PC-9 (cell line): Measurements from ENCODE around the gene ST6GALNAC6. TPM values are rescaled to one million over a fixed set of nuclear protein-coding genes. Genes with fewer than 3 reads are reported as not detected.

Experiments used
- Bru-seq: library from RNA; stranded (reverse); fragments of 400-500 nt; gene quantifications from one replicate; lab custom pipeline; 2021; lab: Mats Ljungman, UMichigan
- BruChase-seq, 2 experiments: library from RNA; stranded (reverse); fragments of 400-500 nt; gene quantifications; one replicate each; lab custom pipeline; 2021; lab: Mats Ljungman, UMichigan
- BruUV-seq: library from RNA; stranded (reverse); fragments of 400-500 nt; replicated peaks from 2 replicates; lab custom pipeline; 2021; lab: Mats Ljungman, UMichigan
- CTCF ChIA-PET: fragments of 300-600 bp; sonication (Branson Sonifier 250); formaldehyde crosslinking; loops from one replicate; lab custom pipeline; 2022; ENCODE audit warnings: antibody characterized with exemption; lab: Charles Lee
- POLR2A ChIA-PET: fragments of 300-600 bp; sonication (Branson Sonifier 250); formaldehyde crosslinking; loops from one replicate; lab custom pipeline; 2022; ENCODE audit warnings: antibody characterized with exemption; ENCODE audit not compliant: unreplicated experiment; lab: Charles Lee
- DNase-seq, 2 experiments: peaks; one replicate each; pipeline versions ENCODE4 v3.0.0 to v3.0.0-alpha.2; 2015 to 2022; ENCODE audit warnings: mixed read lengths in 1 of 2
- H2AFZ ChIP-seq: fragments of 200-600 bp; sonication (generic); 2 replicates; pipeline ENCODE4 v1.8.1; 2017; ENCODE audit warnings: antibody characterized with exemption
- H3F3A ChIP-seq: fragments of 200-600 bp; sonication (generic); 2 replicates; pipeline ENCODE4 v1.8.1; 2017; ENCODE audit warnings: antibody characterized with exemption, mild to moderate bottlenecking, low read depth; ENCODE audit not compliant: insufficient read depth
- H3K27ac ChIP-seq: fragments of 200-600 bp; sonication (generic); 2 replicates; pipeline ENCODE4 v1.6.1; 2016; ENCODE audit warnings: mixed run types
- H3K27me3 ChIP-seq: fragments of 200-600 bp; sonication (generic); 2 replicates; pipeline ENCODE4 v1.6.1; 2016; ENCODE audit warnings: low read depth, mixed run types; ENCODE audit not compliant: insufficient read depth
- H3K36me3 ChIP-seq: fragments of 200-600 bp; sonication (generic); 2 replicates; pipeline ENCODE4 v1.6.1; 2016; ENCODE audit warnings: low read depth, mixed run types
- H3K4me1 ChIP-seq: fragments of 200-600 bp; sonication (generic); replicated peaks from 2 replicates; pipeline ENCODE4 v1.6.1; 2016; ENCODE audit warnings: mixed run types; ENCODE audit not compliant: insufficient read depth
- H3K4me2 ChIP-seq: fragments of 200-600 bp; sonication (generic); 2 replicates; pipeline ENCODE4 v1.6.1; 2017; ENCODE audit warnings: mixed run types
- H3K4me3 ChIP-seq: fragments of 200-600 bp; sonication (generic); 2 replicates; pipeline ENCODE4 v1.6.1; 2016; ENCODE audit warnings: mixed run types
- H3K79me2 ChIP-seq: fragments of 200-600 bp; sonication (generic); 2 replicates; pipeline ENCODE4 v1.6.1; 2017; ENCODE audit warnings: low read depth, mixed run types
- H3K9me2 ChIP-seq: fragments of 200-600 bp; sonication (generic); 2 replicates; pipeline ENCODE4 v1.8.1; 2017; ENCODE audit warnings: mild to moderate bottlenecking; ENCODE audit not compliant: insufficient read depth
- H3K9me3 ChIP-seq: fragments of 200-600 bp; sonication (generic); 2 replicates; pipeline ENCODE4 v1.8.1; 2016; ENCODE audit warnings: low read depth; ENCODE audit not compliant: insufficient read depth
- H4K20me1 ChIP-seq: fragments of 200-600 bp; sonication (generic); 2 replicates; pipeline ENCODE4 v1.8.1; 2017; ENCODE audit not compliant: insufficient read depth
- CTCF ChIP-seq: fragments of 200-600 bp; sonication (generic); conservative IDR thresholded peaks from 2 replicates; pipeline ENCODE4 v1.6.1; 2017; ENCODE audit warnings: mixed run types, antibody characterized with exemption, mild to moderate bottlenecking, moderate library complexity
- EZH2 ChIP-seq: fragments of 200-600 bp; sonication (generic); IDR thresholded peaks from 2 replicates; pipeline ENCODE4 v1.8.0; 2017; ENCODE audit warnings: antibody characterized with exemption, low read depth
- intact Hi-C: fragments of 100-400 bp; cut with micrococcal nuclease; formaldehyde crosslinking; loops from one replicate; pipeline ENCODE4 v1.10.0; 2022; ENCODE audit not compliant: unreplicated experiment
- long read RNA-seq: library from polyadenylated mRNA; stranded (forward); transcript quantifications from one replicate; pipeline ENCODE4 v2.0.0, GENCODE V29; 2022
- total RNA-seq: library from RNA; stranded (reverse); gene quantifications from 2 replicates; pipeline ENCODE4 v1.2.3, GENCODE V29; 2021

The ST6GALNAC6 gene
- 23.3 and 27.6 TPM in 2 replicates for total RNA-seq
- percentile 40 among the genes with signal in this experiment for Bru-seq, nascent RNA
- percentile 39 among the genes with signal in this experiment for BruChase-seq, experiment 1, labeled RNA remaining after a 2-hour chase
- percentile 50 among the genes with signal in this experiment for BruChase-seq, experiment 2, labeled RNA remaining after a 6-hour chase
- long read RNA-seq, transcript ST6GALNAC6-205 (7 exons, 2,460 nt), result major isoform, 13 of 25 reads
- long read RNA-seq, partial matches to known transcripts, result 1 of 25 reads
- long read RNA-seq, other reads (novel, unspliced or antisense), result 3 of 25 reads

- H2AFZ ChIP-seq, result peak within 1 kb of the TSS; percentile 81
- peak in 1 of 2 experiments; percentile 79 for DNase-seq
Measured at GRCh38 chr9:127899128-127899943, at the start of gene ST6GALNAC6. Gene ST6GALNAC6, minus strand, starts transcription at chr9:127899603. Its CDS starts 1,622 bp downstream, at chr9:127897981.

GRCh38 chr9:127947841-127948710, 48.7 kb upstream of the ST6GALNAC6 start:
- DNase-seq, result no peak
- no peaks in the 10 kb centered on the region for H3K9me2 ChIP-seq
- no peaks in the 10 kb centered on the region for H3K27me3 ChIP-seq
- no peak overlapping the region for H3K4me3 ChIP-seq
- H2AFZ ChIP-seq, result no peak overlapping the region
- BruUV-seq, result no TSS peak
- peaks cover 35% of the 10 kb centered on the region for H3K79me2 ChIP-seq
- H3K9me3 ChIP-seq, result no peaks in the 10 kb centered on the region
- POLR2A ChIA-PET, result no interaction called here
- H3K4me1 ChIP-seq, result no peaks in the 10 kb centered on the region
- no peak overlapping the region for H3K27ac ChIP-seq
- intact Hi-C loops, result no loop called here
- no peak overlapping the region for H3K4me2 ChIP-seq
- H3F3A ChIP-seq, result peaks cover 37% of the 10 kb centered on the region; the same call in 1 of the 2 replicates
- CTCF ChIA-PET, result interaction anchor here (0.6 kb wide), 1 partner anchor 9 kb away, joined by 8 read pairs; no protein-coding TSS in a partner anchor
- H3K36me3 ChIP-seq, result peaks cover 24% of the 10 kb centered on the region; the same call in 1 of the 2 replicates
- no peak for TF ChIP-seq EZH2
- TF ChIP-seq CTCF, result no peak
- H4K20me1 ChIP-seq, result peaks cover 47% of the 10 kb centered on the region

More at GRCh38 chr9:127899128-127899943, at the start of gene ST6GALNAC6:
- peaks cover 29% of the 10 kb centered on the region for H3F3A ChIP-seq
- no TSS peak for BruUV-seq
- peaks cover 4% of the 10 kb centered on the region; the same call in 1 of the 2 replicates for H3K79me2 ChIP-seq
- no peak within 1 kb of the TSS for H3K27ac ChIP-seq
- no peaks in the 10 kb centered on the region for H3K27me3 ChIP-seq
- ChIA-PET POLR2A (no interaction called here), CTCF (no interaction called here)
- no peaks in the 10 kb centered on the region for H3K9me3 ChIP-seq
- intact Hi-C loops, result no loop called here
- no peaks in the 10 kb centered on the region for H4K20me1 ChIP-seq
- H3K4me2 ChIP-seq, result peak within 1 kb of the TSS; percentile 84
- H3K4me1 ChIP-seq, result peaks cover 27% of the 10 kb centered on the region; the same call in 1 of the 2 replicates
- peak within 1 kb of the TSS; percentile 91 for H3K4me3 ChIP-seq
- no peaks in the 10 kb centered on the region for H3K9me2 ChIP-seq
- TF ChIP-seq CTCF (no peak), EZH2 (no peak)
- H3K36me3 ChIP-seq, result peaks cover 6% of the 10 kb centered on the region; the same call in 1 of the 2 replicates

GRCh38 chr9:127946728-127947127, 47.3 kb upstream of the ST6GALNAC6 start:
- POLR2A ChIA-PET, result no interaction called here
- H4K20me1 ChIP-seq, result peaks cover 44% of the 10 kb centered on the region
- H2AFZ ChIP-seq, result no peak overlapping the region
- H3K36me3 ChIP-seq, result peaks cover 28% of the 10 kb centered on the region; the same call in 1 of the 2 replicates
- H3K79me2 ChIP-seq, result peaks cover 22% of the 10 kb centered on the region
- no peaks in the 10 kb centered on the region for H3K9me3 ChIP-seq
- no peaks in the 10 kb centered on the region for H3K9me2 ChIP-seq
- H3K27me3 ChIP-seq, result no peaks in the 10 kb centered on the region
- CTCF ChIA-PET, result interaction anchor here (0.6 to 0.8 kb wide), 3 partner anchors 21 to 153 kb away, joined by 3 to 5 read pairs (median 3); no protein-coding TSS in a partner anchor
- BruUV-seq, result no TSS peak
- H3K4me3 ChIP-seq, result no peak overlapping the region
- TF ChIP-seq CTCF (no peak), EZH2 (no peak)
- H3F3A ChIP-seq, result peaks cover 41% of the 10 kb centered on the region; the same call in 1 of the 2 replicates
- no peak for DNase-seq
- H3K4me1 ChIP-seq, result no peaks in the 10 kb centered on the region
- no peak overlapping the region for H3K27ac ChIP-seq
- no peak overlapping the region for H3K4me2 ChIP-seq
- intact Hi-C loops, result no loop called here
